Ramos (cell line): ENCODE data around the gene EFNA4.

ENCODE experiments used
- in situ Hi-C: fragments of 300-500 bp; cut with MboI; formaldehyde crosslinking; loops from one replicate; pipeline ENCODE4 v1.14.3; 2022; ENCODE audit warnings: low sequenced_read_pairs; ENCODE audit not compliant: unreplicated experiment

Gene EFNA4

DNA sequence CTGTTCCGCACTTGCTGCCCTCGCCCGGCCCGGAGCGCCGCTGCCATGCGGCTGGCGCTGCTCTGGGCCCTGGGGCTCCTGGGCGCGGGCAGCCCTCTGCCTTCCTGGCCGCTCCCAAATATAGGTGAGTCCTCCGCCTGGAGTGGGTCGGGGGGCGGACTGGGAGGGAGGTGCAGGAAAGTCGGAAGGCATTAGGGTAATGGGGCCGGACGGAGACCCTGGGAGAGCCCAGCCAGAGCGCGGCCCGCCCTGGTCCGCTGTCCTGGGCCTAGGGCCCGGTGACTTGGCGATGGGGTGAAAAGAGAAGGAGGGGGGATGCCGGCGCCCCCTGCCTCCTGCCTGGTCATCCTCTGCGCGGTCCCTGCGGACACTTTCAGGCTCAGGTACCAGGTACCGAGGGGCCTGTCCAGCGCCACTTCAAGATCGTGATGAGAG is 12.2 kb upstream of the EFNA4 start:
- in situ Hi-C loops: loop anchor here (25.0 kb wide), 1 partner anchor 389 kb away; no protein-coding TSS in a partner anchor

DNA sequence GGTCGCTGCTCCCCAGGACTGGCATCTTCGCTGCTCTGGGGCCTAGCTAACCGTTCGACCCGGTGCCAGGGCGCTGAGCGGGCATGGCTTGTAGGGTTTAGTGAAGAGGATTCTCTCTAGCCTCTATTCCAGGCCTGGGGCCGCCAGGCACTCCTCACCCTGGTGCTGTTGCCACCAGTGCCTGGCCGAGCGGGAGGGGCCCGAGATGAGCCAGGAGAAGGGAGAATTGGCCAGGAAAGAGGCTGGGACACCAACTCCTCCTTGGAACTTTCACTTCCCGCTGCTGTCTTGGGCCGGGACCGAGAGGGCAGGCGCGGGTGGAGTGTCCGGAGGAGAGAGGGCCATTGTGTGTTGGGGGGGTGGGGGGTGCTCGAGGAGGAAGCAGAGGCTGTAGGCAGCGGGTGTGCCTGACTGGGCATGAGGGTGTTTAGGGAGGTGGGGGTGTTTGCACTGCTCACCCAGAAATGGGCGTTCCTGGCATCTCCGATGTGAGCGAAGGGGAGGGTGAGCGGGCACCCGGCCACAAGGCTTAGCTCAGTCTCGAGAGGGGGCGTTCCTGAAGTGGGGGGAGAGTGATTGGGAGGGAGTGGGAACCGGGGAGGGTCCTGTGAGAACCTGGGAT is 11.7 kb upstream of the EFNA4 start:
- in situ Hi-C loops: loop anchor here (25.0 kb wide), 1 partner anchor 390 kb away; no protein-coding TSS in a partner anchor

GRCh38 chr1:155052439-155053395 is 10.8 kb upstream of the EFNA4 start:
- in situ Hi-C loops: loop anchor here (25.0 kb wide), 1 partner anchor 390 kb away; no protein-coding TSS in a partner anchor

GRCh38 chr1:155053531-155054105 is 9.9 kb upstream of the EFNA4 start:
- in situ Hi-C loops: loop anchor here (25.0 kb wide), 1 partner anchor 391 kb away; no protein-coding TSS in a partner anchor

DNA sequence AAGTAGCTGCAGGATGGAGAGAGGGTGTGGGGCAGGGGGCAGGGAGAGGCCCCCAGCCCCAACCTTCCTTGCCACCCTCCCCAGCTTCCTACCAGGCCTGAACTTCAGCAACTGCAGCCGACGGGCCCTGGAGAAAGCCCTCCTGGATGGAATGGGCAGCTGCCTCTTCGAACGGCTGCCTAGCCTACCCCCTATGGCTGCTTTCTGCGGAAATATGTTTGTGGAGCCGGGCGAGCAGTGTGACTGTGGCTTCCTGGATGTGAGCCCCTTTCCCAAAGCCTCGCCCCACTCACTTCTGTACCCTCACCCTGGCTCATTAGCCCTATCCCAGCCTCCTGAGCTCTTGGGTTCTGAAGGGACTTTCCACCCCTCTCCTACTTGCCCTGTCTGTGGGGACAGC is 6.4 kb upstream of the EFNA4 start:
- in situ Hi-C loops: loop anchor here (25.0 kb wide), 1 partner anchor 395 kb away; no protein-coding TSS in a partner anchor

- in situ Hi-C loops: loop anchor here (25.0 kb wide), 1 partner anchor 395 kb away; no protein-coding TSS in a partner anchor
Observed at GRCh38 chr1:155057788-155058211, 5.7 kb upstream of the EFNA4 start.

- in situ Hi-C loops: loop anchor here (25.0 kb wide), 1 partner anchor 398 kb away; no protein-coding TSS in a partner anchor
Observed at GRCh38 chr1:155060736-155061135, 2.8 kb upstream of the EFNA4 start.

GRCh38 chr1:155061381-155062150 is 2.0 kb upstream of the EFNA4 start:
- in situ Hi-C loops: loop anchor here (25.0 kb wide), 1 partner anchor 399 kb away; no protein-coding TSS in a partner anchor

DNA sequence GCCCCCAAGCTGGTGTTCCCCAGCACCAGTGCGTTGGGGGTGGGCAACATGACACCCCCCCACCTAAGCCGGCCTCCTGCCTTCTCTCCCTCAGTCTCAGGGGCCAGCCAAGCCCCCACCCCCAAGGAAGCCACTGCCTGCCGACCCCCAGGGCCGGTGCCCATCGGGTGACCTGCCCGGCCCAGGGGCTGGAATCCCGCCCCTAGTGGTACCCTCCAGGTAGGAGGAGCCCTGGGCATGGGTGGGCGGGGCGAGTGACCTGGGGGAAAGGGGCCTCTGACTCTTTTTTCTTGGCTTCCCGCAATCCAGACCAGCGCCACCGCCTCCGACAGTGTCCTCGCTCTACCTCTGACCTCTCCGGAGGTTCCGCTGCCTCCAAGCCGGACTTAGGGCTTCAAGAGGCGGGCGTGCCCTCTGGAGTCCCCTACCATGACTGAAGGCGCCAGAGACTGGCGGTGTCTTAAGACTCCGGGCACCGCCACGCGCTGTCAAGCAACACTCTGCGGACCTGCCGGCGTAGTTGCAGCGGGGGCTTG is 1.3 kb upstream of the EFNA4 start:
- in situ Hi-C loops: loop anchor here (25.0 kb wide), 1 partner anchor 400 kb away; no protein-coding TSS in a partner anchor

GRCh38 chr1:155062702-155063411 is 683 bp upstream of the EFNA4 start:
- in situ Hi-C loops: loop anchor here (25.0 kb wide), 1 partner anchor 401 kb away; no protein-coding TSS in a partner anchor

GRCh38 chr1:155064111-155064831 is 731 bp downstream of the EFNA4 start:
- in situ Hi-C loops: loop anchor here (25.0 kb wide), 1 partner anchor 402 kb away; no protein-coding TSS in a partner anchor

- in situ Hi-C loops: loop anchor here (25.0 kb wide), 1 partner anchor 403 kb away; no protein-coding TSS in a partner anchor
Observed at GRCh38 chr1:155064832-155065429, 1.4 kb downstream of the EFNA4 start.

DNA sequence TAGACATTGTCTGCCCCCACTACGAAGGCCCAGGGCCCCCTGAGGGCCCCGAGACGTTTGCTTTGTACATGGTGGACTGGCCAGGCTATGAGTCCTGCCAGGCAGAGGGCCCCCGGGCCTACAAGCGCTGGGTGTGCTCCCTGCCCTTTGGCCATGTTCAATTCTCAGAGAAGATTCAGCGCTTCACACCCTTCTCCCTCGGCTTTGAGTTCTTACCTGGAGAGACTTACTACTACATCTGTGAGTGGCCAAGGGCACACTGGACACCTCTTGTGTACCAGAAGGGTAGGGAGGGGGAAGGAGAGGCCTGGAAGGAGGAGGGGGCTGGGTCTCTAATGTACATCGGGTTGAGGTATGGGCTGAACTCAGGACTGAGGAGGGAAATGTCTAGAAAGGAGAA is 3.2 kb downstream of the EFNA4 start:
- in situ Hi-C loops: loop anchor here (25.0 kb wide), 1 partner anchor 404 kb away; no protein-coding TSS in a partner anchor

GRCh38 chr1:155068599-155068998 is 5.1 kb downstream of the EFNA4 start:
- in situ Hi-C loops: loop anchor here (25.0 kb wide), 1 partner anchor 406 kb away; no protein-coding TSS in a partner anchor

GRCh38 chr1:155069551-155070157 is 6.1 kb downstream of the EFNA4 start:
- in situ Hi-C loops: loop anchor here (25.0 kb wide), 1 partner anchor 407 kb away; no protein-coding TSS in a partner anchor

- in situ Hi-C loops: loop anchor here (25.0 kb wide), 1 partner anchor 408 kb away; no protein-coding TSS in a partner anchor
Observed at GRCh38 chr1:155070158-155070621, 6.7 kb downstream of the EFNA4 start.
